Renal pelvis (tissue), 4 donors: Measurements from ENCODE around the gene TNRC6C. TPM values are rescaled to one million over a fixed set of nuclear protein-coding genes. Genes with fewer than 3 reads are reported as not detected.

ENCODE experiments used
- DNase-seq: peaks from one replicate; pipeline ENCODE4 v3.0.0-alpha.2; 2013
- polyA plus RNA-seq, 3 donors: library from polyadenylated mRNA; unstranded; fragments of 120-200 nt; gene quantifications; one replicate each; pipeline ENCODE4 v1.2.1, GENCODE V29; 2013; ENCODE audit not compliant: insufficient read length in 3 of 3

TNRC6C gene
- polyA plus RNA-seq, 3 donors: 12.1 to 18.0 (median 16.1) TPM

DNA sequence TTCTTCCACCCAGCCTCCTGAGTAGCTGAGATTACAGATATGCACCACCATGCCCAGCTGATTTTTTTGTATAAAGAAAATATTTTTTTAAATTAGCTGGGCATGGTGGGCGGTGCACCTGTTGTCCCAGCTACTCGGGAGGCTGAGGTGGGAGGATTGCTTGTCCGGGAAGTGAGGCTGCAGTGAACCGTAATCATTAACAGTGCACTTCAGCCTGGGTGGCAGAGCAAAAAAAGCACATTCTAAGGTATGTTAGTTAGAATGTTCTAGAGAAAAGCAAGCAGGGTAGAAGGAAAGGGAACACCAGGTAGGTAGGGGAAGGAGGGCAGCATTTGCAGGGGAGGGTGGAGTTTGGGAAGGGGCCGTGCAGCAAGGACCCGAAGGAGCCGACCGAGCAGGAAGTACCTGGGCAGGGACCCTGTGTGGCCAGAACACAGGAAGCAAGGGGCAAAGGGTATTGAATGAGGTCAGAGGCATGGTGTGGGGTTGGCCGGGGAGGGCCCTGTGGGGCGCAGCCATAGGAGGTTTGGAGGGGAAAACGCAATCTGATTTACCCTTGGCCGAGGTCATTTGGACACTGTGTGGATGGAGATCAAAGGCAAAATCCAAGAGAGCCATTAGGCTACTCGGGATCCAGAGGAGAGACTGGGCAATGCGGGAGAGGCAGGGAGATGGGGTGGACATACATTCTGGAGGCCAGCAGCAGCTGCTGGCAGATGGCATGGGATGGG, 189.9 kb downstream of the TNRC6C start:
- DNase-seq: no peak

DNA sequence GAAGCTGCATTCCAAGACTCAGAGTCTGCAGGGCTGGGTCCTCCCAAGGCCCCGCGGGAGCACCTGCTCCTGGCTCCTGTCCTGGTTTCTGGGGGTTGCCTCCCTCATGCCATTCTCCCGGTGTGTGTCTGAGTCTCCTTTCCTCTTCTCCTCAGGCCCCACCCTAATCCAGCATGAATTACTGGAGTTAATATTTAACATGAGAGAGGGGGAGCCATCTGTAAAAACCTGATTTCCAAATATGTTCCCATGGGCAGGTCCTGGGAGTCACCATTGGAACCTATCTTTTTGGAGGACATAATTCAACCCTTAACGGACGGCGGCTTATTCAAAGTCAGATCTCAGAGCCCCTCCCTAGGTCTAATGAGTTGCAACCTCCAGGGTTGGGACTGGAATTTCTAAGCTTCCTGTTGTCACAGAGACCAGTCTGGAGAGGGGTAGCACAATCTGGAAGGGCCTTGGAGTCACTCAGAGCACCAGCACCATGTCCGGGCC, 193.1 kb downstream of the TNRC6C start:
- no peak for DNase-seq

DNA sequence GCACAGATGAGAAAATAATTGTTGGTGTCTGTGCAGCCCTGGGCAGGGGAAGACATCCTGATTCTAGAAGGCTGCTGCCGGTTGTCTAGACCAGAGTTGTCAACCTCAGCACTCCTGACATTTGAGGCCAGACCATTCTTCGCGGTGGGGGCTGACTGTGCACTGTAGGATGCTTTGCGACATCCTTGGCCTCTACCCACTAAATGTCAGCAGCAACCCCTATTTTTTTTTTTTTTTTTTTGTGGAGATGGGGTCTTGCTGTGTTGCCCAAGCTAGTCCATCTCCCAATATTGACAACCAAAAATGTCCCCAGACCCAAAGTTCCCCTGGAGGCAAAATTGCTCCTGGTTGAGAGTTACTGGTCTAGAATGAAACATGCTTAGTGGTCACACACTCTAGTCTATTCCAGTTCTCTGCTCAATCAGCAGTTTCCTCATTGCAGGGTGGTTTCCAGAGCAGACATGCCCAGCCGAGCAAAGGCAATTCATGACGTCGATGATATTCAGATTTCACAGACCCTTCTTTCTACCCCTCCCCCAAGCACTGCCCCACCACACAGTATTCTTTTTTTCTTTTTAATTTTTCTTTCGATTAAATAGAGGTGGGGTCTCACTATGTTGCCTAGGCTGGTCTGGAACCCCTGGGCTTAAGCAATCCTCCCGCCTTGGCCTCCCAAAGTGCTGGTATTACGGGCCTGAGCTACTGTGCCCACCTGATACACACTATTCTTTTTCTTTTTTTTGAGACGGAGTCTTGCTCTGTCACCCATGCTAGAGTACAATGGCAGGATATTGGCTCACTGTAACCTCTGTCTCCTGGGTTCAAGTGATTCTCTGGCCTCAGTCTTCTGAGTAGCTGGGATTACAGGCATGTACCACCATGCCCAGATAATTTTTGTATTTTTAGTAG, 196.7 kb downstream of the TNRC6C start:
- DNase-seq: no peak

Other genes with a start within 250 kb of the TNRC6C start
- 10 to 100 TPM; 29.1 to 38.4 (median 31.7) TPM for gene TMC6, start 170.1 kb downstream of the TNRC6C start, polyA plus RNA-seq
- 1 to 10 TPM; 2.1 to 2.5 (median 2.4) TPM for gene TMC8, start 172.1 kb downstream of the TNRC6C start, polyA plus RNA-seq
- under 1 TPM; 0.24 to 0.52 (median 0.41) TPM for gene C17orf99, start 187.7 kb downstream of the TNRC6C start, polyA plus RNA-seq
- 10 to 100 TPM; 71.5 to 79.1 (median 72.9) TPM for gene SYNGR2, start 209.9 kb downstream of the TNRC6C start, polyA plus RNA-seq
- gene TK1, start 228.3 kb downstream of the TNRC6C start, polyA plus RNA-seq: 10 to 100 TPM; 32.5 to 38.5 (median 33.1) TPM
- 10 to 100 TPM; 51.8 to 82.3 (median 73.6) TPM for gene AFMID, start 228.7 kb downstream of the TNRC6C start, polyA plus RNA-seq